ENCODE results near the gene VWA5B1. TPM values are rescaled to one million over a fixed set of nuclear protein-coding genes. Genes with fewer than 3 reads are reported as not detected.

The VWA5B1 gene
- total and polyA plus RNA-seq, 10 donors: 0.28 TPM; not detected in 9

GRCh38 chr1:20355101-20355827, 64.6 kb downstream of the VWA5B1 start:
- H3K27ac ChIP-seq: no peak overlapping the region
- H3K4me3 ChIP-seq: no peak overlapping the region
- WGBS, 5 donors: 75 to 85% (median 80%) methylated on average over 12 to 14 of the region's 14 CpGs
- DNase-seq: peak; percentile 56
- H3K36me3 ChIP-seq: no peaks in the 10 kb centered on the region
- peaks cover 0 to 47% (median 0%) of the 10 kb centered on the region in 7 donors for H3K27me3 ChIP-seq (replicated peaks in 1 of 7)
- peaks cover 0 to 24% (median 15%) of the 10 kb centered on the region in 6 donors for H3K4me1 ChIP-seq
- TF ChIP-seq POLR2A (IDR thresholded peaks at IDR 0.05) (no peak), POLR2AphosphoS5 (IDR thresholded peaks at IDR 0.05) (no peak), CTCF (IDR thresholded peaks at IDR 0.05 in 8 of 11, conservative IDR thresholded peaks at IDR 0.05 in 3 of 11) (no peak)
- intact Hi-C loops (cut with DNase I; ENCODE audit: low total_unique reads): no loop called here
- H3K9me3 ChIP-seq: no peaks in the 10 kb centered on the region

GRCh38 chr1:20355828-20356735, 65.4 kb downstream of the VWA5B1 start:
- intact Hi-C loops (cut with DNase I; ENCODE audit: low total_unique reads): no loop called here
- Histone ChIP-seq H3K27me3 (replicated peaks in 1 of 7) (peaks cover 0 to 54% (median 0%) of the 10 kb centered on the region in 7 donors), H3K4me1 (peaks cover 0 to 24% (median 15%) of the 10 kb centered on the region in 6 donors), H3K27ac (no peak overlapping the region), H3K9me3 (no peaks in the 10 kb centered on the region), H3K36me3 (no peaks in the 10 kb centered on the region), H3K4me3 (no peak overlapping the region)
- WGBS, 5 donors: 61 to 82% (median 73%) methylated on average over 7 to 9 of the region's 9 CpGs
- TF ChIP-seq CTCF (IDR thresholded peaks at IDR 0.05 in 8 of 11, conservative IDR thresholded peaks at IDR 0.05 in 3 of 11) (no peak), POLR2AphosphoS5 (IDR thresholded peaks at IDR 0.05) (no peak), POLR2A (IDR thresholded peaks at IDR 0.05) (no peak)
- DNase-seq: peak; percentile 41

DNA sequence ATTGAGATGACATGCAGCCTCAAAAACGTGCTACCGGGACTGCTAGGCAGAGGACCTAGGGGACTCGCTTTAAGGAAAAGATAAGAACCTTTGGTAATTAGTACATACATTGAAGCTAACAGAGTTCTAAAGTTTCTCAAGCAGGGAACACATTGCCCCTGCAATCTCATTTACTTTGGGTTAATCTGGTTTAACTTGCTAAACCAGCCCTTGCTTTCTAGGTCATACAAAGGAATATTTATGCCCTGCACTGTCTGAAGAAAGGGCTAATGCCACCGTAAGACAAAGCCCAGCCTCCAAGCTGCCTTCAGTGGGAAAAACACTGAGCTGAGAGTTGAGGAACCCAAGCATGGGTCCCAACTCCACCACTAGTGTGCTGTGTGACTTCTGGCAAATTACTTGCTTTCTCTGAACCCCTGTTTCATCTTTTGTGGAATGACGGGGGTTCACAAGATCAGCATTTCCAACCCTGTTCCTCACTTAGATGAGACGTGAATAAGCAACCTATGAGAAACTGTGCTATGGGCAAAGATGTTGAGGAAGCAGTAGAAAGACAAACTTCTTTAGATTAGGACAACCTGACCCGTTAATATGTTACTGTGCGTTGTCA, 66.3 kb downstream of the VWA5B1 start:
- intact Hi-C loops (cut with DNase I; ENCODE audit: low total_unique reads): no loop called here
- no peak overlapping the region for H3K4me3 ChIP-seq
- TF ChIP-seq POLR2AphosphoS5 (IDR thresholded peaks at IDR 0.05) (no peak), CTCF (IDR thresholded peaks at IDR 0.05 in 8 of 11, conservative IDR thresholded peaks at IDR 0.05 in 3 of 11) (no peak), POLR2A (IDR thresholded peaks at IDR 0.05) (no peak)
- 69 to 90% (median 81%) methylated on average over 8 of the region's 8 CpGs for WGBS, 5 donors
- DNase-seq: no peak
- no peaks in the 10 kb centered on the region for H3K9me3 ChIP-seq
- H3K4me1 ChIP-seq: peaks cover 0 to 24% (median 15%) of the 10 kb centered on the region in 6 donors
- peaks cover 0 to 63% (median 6%) of the 10 kb centered on the region in 7 donors for H3K27me3 ChIP-seq (replicated peaks in 1 of 7)
- no peak overlapping the region for H3K27ac ChIP-seq
- H3K36me3 ChIP-seq: no peaks in the 10 kb centered on the region

Data from spleen (tissue), 11 donors.